Kidney epithelial cell (primary cell): ENCODE measurements around the gene MUSTN1. TPM values are rescaled to one million over a fixed set of nuclear protein-coding genes. Genes with fewer than 3 reads are reported as not detected.

Source experiments
- DNase-seq: peaks from one replicate; pipeline ENCODE4 v3.0.0-alpha.2; 2010; ENCODE audit warnings: low read depth
- H3K27me3 ChIP-seq: 2 replicates; pipeline ENCODE4 v1.6.0; 2011; ENCODE audit warnings: low read length; ENCODE audit not compliant: control insufficient read depth, insufficient read depth
- H3K36me3 ChIP-seq: 2 replicates; pipeline ENCODE4 v1.5.1; 2011; ENCODE audit warnings: low read length; ENCODE audit not compliant: control insufficient read depth, insufficient read depth
- H3K4me3 ChIP-seq: 2 replicates; pipeline ENCODE4 v1.5.1; 2011; ENCODE audit warnings: low read depth, mild to moderate bottlenecking, control low read depth, low read length
- total RNA-seq: library from RNA; depleted of rRNA; stranded (reverse); fragments of >200 nt; gene quantifications from 2 replicates; pipeline ENCODE4 v1.2.3, GENCODE V29; 2015
- TF ChIP-seq, protein P1 (sequence below): IDR thresholded peaks from 2 replicates; pipeline ENCODE4 v1.5.1; 2011; ENCODE audit warnings: mild to moderate bottlenecking, moderate library complexity, low read length, control low read depth, inconsistent platforms; ENCODE audit not compliant: insufficient read depth, poor library complexity, severe bottlenecking

MUSTN1 gene
- total RNA-seq, 1 donor from 2014 or later, result not detected

- no peak overlapping the region for H3K4me3 ChIP-seq
- H3K36me3 ChIP-seq, result no peaks in the 10 kb centered on the region
- DNase-seq, result no peak
- H3K27me3 ChIP-seq, result no peaks in the 10 kb centered on the region
- TF ChIP-seq, protein P1, sequence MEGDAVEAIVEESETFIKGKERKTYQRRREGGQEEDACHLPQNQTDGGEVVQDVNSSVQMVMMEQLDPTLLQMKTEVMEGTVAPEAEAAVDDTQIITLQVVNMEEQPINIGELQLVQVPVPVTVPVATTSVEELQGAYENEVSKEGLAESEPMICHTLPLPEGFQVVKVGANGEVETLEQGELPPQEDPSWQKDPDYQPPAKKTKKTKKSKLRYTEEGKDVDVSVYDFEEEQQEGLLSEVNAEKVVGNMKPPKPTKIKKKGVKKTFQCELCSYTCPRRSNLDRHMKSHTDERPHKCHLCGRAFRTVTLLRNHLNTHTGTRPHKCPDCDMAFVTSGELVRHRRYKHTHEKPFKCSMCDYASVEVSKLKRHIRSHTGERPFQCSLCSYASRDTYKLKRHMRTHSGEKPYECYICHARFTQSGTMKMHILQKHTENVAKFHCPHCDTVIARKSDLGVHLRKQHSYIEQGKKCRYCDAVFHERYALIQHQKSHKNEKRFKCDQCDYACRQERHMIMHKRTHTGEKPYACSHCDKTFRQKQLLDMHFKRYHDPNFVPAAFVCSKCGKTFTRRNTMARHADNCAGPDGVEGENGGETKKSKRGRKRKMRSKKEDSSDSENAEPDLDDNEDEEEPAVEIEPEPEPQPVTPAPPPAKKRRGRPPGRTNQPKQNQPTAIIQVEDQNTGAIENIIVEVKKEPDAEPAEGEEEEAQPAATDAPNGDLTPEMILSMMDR, result no peak
Observed at GRCh38 chr3:52871761-52872160, 36.9 kb upstream of the MUSTN1 start.

DNA sequence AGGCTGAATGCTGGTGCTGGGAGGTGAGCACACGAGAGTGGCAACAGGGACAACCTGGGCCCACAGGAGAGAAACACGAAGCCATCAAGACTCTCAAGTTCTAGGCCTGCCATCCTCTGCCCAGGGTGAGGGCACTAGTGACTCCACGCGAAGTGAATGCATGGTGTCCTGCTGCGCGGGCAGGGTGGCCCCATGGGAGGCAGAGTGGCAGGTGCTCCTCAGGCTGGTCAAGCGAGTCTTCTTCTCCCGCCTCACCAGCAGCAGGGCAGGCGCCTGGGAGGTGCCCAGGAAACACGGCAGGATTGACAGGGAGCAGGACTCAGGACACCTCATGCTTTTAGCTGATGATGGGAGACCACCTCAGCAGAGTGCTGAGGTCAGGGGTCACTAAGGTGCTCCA, 35.7 kb upstream of the MUSTN1 start:
- DNase-seq, result no peak
- no peak overlapping the region for H3K4me3 ChIP-seq
- H3K36me3 ChIP-seq, result no peaks in the 10 kb centered on the region
- TF ChIP-seq, protein P1, result no peak
- no peaks in the 10 kb centered on the region for H3K27me3 ChIP-seq

- Histone ChIP-seq H3K36me3 (no peaks in the 10 kb centered on the region), H3K27me3 (no peaks in the 10 kb centered on the region), H3K4me3 (no peak overlapping the region)
- TF ChIP-seq, protein P1, result no peak
- no peak for DNase-seq
Observed at GRCh38 chr3:52866427-52866826, 31.6 kb upstream of the MUSTN1 start.

DNA sequence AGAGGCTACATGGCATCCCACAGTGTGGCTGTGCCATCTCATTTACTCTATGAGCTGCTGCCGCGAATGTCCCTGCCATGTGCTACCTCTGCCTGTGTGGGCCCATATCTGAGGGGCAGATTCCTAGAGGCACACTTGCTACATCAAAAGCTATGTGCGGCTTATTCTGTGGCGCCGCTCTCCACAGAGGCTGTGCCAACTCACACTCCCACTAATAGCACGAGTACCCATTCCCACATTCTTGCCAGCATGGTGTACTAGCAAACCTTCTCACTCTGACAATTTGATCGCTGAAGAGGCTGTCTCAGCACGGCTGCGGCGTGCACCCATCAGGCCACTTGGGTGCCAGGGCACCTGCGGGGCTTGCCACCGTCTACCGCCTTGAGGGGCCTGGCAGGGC, 31.2 kb upstream of the MUSTN1 start:
- Histone ChIP-seq H3K27me3 (no peaks in the 10 kb centered on the region), H3K36me3 (no peaks in the 10 kb centered on the region), H3K4me3 (no peak overlapping the region)
- TF ChIP-seq, protein P1, result no peak
- DNase-seq, result no peak

DNA sequence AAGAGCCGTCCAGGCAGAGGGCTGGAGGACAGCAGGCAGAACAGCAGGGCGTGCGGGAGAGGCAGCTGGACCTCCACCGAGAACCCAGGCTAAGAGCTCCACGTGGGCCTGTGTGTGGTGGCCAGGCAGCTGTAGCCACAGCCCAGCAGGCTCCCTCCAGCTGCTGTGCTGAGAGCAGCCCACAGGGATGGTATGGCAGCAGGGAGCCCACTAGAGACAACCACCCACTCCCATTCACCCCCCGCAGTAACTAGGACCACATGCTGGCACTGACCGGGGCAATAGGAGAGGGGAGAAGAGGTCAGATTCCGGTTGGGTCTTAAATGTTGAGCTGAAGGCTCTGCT, 25.6 kb upstream of the MUSTN1 start:
- DNase-seq, result no peak
- TF ChIP-seq, protein P1, result no peak
- Histone ChIP-seq H3K36me3 (no peaks in the 10 kb centered on the region), H3K4me3 (no peak overlapping the region), H3K27me3 (no peaks in the 10 kb centered on the region)

- no peaks in the 10 kb centered on the region for H3K27me3 ChIP-seq
- DNase-seq, result no peak
- TF ChIP-seq, protein P1, result no peak
- no peak overlapping the region for H3K4me3 ChIP-seq
- no peaks in the 10 kb centered on the region for H3K36me3 ChIP-seq
Observed at GRCh38 chr3:52859686-52860423, 25.0 kb upstream of the MUSTN1 start.
